Sigmoid colon (tissue), 4 donors: ENCODE results near the gene ZNF837.

Source experiments
- CTCF ChIP-seq, 4 experiments: fragments of 450-650 bp in 3 of 4; fragments of 200-600 bp in 1 of 4; IDR thresholded peaks; one replicate each; pipeline ENCODE4 v1.5.1; 2016 to 2019; ENCODE audit warnings: antibody characterized with exemption in 4 of 4, mild to moderate bottlenecking in 3 of 4, moderate library complexity in 2 of 4
- EP300 ChIP-seq, 4 donors: sonication (generic); formaldehyde crosslinking; IDR thresholded peaks; one replicate each; pipeline ENCODE4 v1.6.1; 2017; ENCODE audit warnings: antibody characterized with exemption in 4 of 4
- POLR2A ChIP-seq, 2 donors: fragments of 450-650 bp; IDR thresholded peaks; one replicate each; pipeline ENCODE4 v1.6.1; 2016; ENCODE audit warnings: antibody characterized with exemption in 2 of 2, mild to moderate bottlenecking in 2 of 2, moderate library complexity in 2 of 2
- POLR2AphosphoS5 ChIP-seq, 4 donors: sonication (generic); formaldehyde crosslinking; IDR thresholded peaks; one replicate each; pipeline ENCODE4 v1.6.1; 2017; ENCODE audit warnings: antibody characterized with exemption in 4 of 4

GRCh38 chr19:58368561-58369360 is 12.1 kb downstream of the ZNF837 start:
- TF ChIP-seq POLR2AphosphoS5 (IDR thresholded peaks at IDR 0.05) (no peak), CTCF (IDR thresholded peaks at IDR 0.05) (no peak), POLR2A (IDR thresholded peaks at IDR 0.05) (no peak), EP300 (IDR thresholded peaks at IDR 0.05) (no peak)
